Measurements from ENCODE around the gene SNCB. TPM values are rescaled to one million over a fixed set of nuclear protein-coding genes. Genes with fewer than 3 reads are reported as not detected.

Gene SNCB
- total and polyA plus RNA-seq, 2 of the 13 experiments (the other 11 are each of a cell fraction or from before 2014, with no cell fraction given), result not detected

DNA sequence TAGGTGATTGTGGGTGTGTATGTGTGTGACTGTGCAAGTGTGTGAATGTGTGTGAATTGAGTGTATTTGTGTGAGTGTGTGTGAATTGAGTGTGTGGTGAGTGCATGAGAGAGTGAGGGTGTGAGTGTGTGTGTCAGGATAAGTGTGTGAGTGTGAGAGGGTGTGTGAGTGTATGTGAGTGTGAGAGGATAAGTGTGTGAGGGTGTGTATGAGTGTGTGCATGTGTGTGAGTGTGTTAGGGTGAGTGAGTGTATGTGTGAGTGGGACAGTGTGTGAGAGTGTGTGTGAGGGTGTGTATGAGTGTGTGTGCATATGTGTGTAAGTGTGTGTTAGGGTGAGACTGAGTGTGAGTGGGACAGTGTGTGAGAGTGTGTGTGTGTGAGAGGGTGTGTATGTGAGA is 42.0 kb downstream of the SNCB start (continued):
- TF ChIP-seq HNRNPH1 (optimal IDR thresholded peaks at IDR 0.05; ENCODE audit: low read depth, low read length) (no peak), FOXP1 (IDR thresholded peaks at IDR 0.05) (peak; percentile 58), FOXP1 (CRISPR knock-in tag; IDR thresholded peaks at IDR 0.05) (no peak), NBN (conservative IDR thresholded peaks at IDR 0.05) (peak; percentile 38; the same call in 1 of the 2 replicates), HHEX (CRISPR knock-in tag; IDR thresholded peaks at IDR 0.05) (no peak), NONO (IDR thresholded peaks at IDR 0.05) (0 out of 2 replicates have a peak, but pooled peaks have one; percentile 61), NONO (CRISPR knock-in tag; conservative IDR thresholded peaks at IDR 0.05) (no peak), LCORL (IDR thresholded peaks at IDR 0.05) (peak; percentile 15; the same call in 1 of the 2 replicates), LCORL (CRISPR knock-in tag; IDR thresholded peaks at IDR 0.05) (no peak), ZNF577 (CRISPR knock-in tag; IDR thresholded peaks at IDR 0.05; ENCODE audit: borderline replicate concordance, low read depth) (no peak), RFXANK (CRISPR knock-in tag; IDR thresholded peaks at IDR 0.05) (no peak), ZNF614 (CRISPR knock-in tag; IDR thresholded peaks at IDR 0.05; ENCODE audit: borderline replicate concordance) (no peak), SOX6 (IDR thresholded peaks at IDR 0.05) (peak; percentile 50; the same call in 1 of the 2 replicates), SOX6 (CRISPR knock-in tag; IDR thresholded peaks at IDR 0.05) (no peak)
- TF ChIP-seq, protein P1, sequence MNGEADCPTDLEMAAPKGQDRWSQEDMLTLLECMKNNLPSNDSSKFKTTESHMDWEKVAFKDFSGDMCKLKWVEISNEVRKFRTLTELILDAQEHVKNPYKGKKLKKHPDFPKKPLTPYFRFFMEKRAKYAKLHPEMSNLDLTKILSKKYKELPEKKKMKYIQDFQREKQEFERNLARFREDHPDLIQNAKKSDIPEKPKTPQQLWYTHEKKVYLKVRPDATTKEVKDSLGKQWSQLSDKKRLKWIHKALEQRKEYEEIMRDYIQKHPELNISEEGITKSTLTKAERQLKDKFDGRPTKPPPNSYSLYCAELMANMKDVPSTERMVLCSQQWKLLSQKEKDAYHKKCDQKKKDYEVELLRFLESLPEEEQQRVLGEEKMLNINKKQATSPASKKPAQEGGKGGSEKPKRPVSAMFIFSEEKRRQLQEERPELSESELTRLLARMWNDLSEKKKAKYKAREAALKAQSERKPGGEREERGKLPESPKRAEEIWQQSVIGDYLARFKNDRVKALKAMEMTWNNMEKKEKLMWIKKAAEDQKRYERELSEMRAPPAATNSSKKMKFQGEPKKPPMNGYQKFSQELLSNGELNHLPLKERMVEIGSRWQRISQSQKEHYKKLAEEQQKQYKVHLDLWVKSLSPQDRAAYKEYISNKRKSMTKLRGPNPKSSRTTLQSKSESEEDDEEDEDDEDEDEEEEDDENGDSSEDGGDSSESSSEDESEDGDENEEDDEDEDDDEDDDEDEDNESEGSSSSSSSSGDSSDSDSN (CRISPR knock-in tag; IDR thresholded peaks at IDR 0.05), result no peak
- TF ChIP-seq, protein P2, sequence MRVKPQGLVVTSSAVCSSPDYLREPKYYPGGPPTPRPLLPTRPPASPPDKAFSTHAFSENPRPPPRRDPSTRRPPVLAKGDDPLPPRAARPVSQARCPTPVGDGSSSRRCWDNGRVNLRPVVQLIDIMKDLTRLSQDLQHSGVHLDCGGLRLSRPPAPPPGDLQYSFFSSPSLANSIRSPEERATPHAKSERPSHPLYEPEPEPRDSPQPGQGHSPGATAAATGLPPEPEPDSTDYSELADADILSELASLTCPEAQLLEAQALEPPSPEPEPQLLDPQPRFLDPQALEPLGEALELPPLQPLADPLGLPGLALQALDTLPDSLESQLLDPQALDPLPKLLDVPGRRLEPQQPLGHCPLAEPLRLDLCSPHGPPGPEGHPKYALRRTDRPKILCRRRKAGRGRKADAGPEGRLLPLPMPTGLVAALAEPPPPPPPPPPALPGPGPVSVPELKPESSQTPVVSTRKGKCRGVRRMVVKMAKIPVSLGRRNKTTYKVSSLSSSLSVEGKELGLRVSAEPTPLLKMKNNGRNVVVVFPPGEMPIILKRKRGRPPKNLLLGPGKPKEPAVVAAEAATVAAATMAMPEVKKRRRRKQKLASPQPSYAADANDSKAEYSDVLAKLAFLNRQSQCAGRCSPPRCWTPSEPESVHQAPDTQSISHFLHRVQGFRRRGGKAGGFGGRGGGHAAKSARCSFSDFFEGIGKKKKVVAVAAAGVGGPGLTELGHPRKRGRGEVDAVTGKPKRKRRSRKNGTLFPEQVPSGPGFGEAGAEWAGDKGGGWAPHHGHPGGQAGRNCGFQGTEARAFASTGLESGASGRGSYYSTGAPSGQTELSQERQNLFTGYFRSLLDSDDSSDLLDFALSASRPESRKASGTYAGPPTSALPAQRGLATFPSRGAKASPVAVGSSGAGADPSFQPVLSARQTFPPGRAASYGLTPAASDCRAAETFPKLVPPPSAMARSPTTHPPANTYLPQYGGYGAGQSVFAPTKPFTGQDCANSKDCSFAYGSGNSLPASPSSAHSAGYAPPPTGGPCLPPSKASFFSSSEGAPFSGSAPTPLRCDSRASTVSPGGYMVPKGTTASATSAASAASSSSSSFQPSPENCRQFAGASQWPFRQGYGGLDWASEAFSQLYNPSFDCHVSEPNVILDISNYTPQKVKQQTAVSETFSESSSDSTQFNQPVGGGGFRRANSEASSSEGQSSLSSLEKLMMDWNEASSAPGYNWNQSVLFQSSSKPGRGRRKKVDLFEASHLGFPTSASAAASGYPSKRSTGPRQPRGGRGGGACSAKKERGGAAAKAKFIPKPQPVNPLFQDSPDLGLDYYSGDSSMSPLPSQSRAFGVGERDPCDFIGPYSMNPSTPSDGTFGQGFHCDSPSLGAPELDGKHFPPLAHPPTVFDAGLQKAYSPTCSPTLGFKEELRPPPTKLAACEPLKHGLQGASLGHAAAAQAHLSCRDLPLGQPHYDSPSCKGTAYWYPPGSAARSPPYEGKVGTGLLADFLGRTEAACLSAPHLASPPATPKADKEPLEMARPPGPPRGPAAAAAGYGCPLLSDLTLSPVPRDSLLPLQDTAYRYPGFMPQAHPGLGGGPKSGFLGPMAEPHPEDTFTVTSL (CRISPR knock-in tag; IDR thresholded peaks at IDR 0.05; ENCODE audit: borderline replicate concordance), result no peak
